Transverse colon (tissue), 4 donors: ENCODE measurements around the gene ALDH1L2. TPM values are rescaled to one million over a fixed set of nuclear protein-coding genes. Genes with fewer than 3 reads are reported as not detected.
A peak's percentile ranks its signal among the peaks of the same experiment; 100 is the strongest.

Source experiments
- DNase-seq: peaks from one replicate; pipeline ENCODE4 v3.0.0-alpha.2; 2019
- H3K27ac ChIP-seq, 4 donors: fragments of 200-600 bp; sonication (generic); 2 replicates each; pipeline ENCODE4 v1.5.1; 2016 to 2018; ENCODE audit warnings: inconsistent platforms in 4 of 4
- H3K27me3 ChIP-seq: fragments of 200-600 bp; sonication (generic); 2 replicates; pipeline ENCODE4 v1.5.1; 2017; ENCODE audit warnings: inconsistent platforms
- H3K36me3 ChIP-seq, 4 donors: fragments of 200-600 bp; sonication (generic); 2 replicates each; pipeline ENCODE4 v1.5.1; 2017 to 2019; ENCODE audit warnings: inconsistent platforms in 4 of 4
- H3K4me1 ChIP-seq, 4 donors: fragments of 200-600 bp; sonication (generic); 2 replicates each; pipeline ENCODE4 v1.5.1; 2017 to 2020; ENCODE audit warnings: inconsistent platforms in 4 of 4
- H3K4me3 ChIP-seq, 4 donors: fragments of 200-600 bp; sonication (generic); 1 replicate in 1 of 4; 2 replicates in 3 of 4; pipeline versions ENCODE4 v1.5.1 to v1.6.1; 2017 to 2019; ENCODE audit warnings: inconsistent platforms in 4 of 4
- H3K9me3 ChIP-seq, 2 donors: fragments of 200-600 bp; sonication (generic); 2 replicates each; pipeline ENCODE4 v1.5.1; 2017 to 2019; ENCODE audit warnings: inconsistent platforms in 2 of 2
- EP300 ChIP-seq: sonication (generic); formaldehyde crosslinking; IDR thresholded peaks from one replicate; pipeline ENCODE4 v1.6.1; 2017; ENCODE audit warnings: antibody characterized with exemption, low read depth
- POLR2A ChIP-seq: fragments of 450-650 bp; IDR thresholded peaks from one replicate; pipeline ENCODE4 v1.6.1; 2016; ENCODE audit warnings: antibody characterized with exemption, mild to moderate bottlenecking, moderate library complexity
- POLR2AphosphoS5 ChIP-seq, 3 donors: sonication (generic); formaldehyde crosslinking; IDR thresholded peaks; one replicate each; pipeline ENCODE4 v1.6.1; 2016; ENCODE audit warnings: antibody characterized with exemption in 3 of 3
- WGBS, 2 donors: methylation state at CpG; one replicate each; pipeline ENCODE4 v1.1.5; 2018; ENCODE audit warnings: low coverage in 1 of 2; 5-methylcytosine and 5-hydroxymethylcytosine counted together
- in situ Hi-C, 4 donors: fragments of 200-750 bp; cut with MboI; loops; one replicate each; pipeline versions ENCODE4 v1.15.0 to v1.15.1; 2017; ENCODE audit warnings: low sequenced_read_pairs in 3 of 4, low pct_ligation_motif_present in 1 of 4, low pct_unique_long_range_greater_than_20kb in 1 of 4
- intact Hi-C: fragments of 100-400 bp; cut with DNase I; formaldehyde crosslinking; loops from one replicate; pipeline ENCODE4 v1.15.1; 2023; ENCODE audit warnings: low total_unique reads
- total RNA-seq, 4 donors: library from RNA; depleted of rRNA; stranded (reverse); fragments of >200 nt; gene quantifications; one replicate each; pipeline ENCODE4 v1.1.0, GENCODE V29; 2016
- TF ChIP-seq, protein P1 (sequence below), 5 experiments: fragments of 200-600 bp in 3 of 5; fragments of 450-650 bp in 2 of 5; sonication (generic) in 3 of 5; IDR thresholded peaks; 1 replicate in 2 of 5; 2 replicates in 3 of 5; pipeline ENCODE4 v1.5.1; 2016 to 2017; ENCODE audit warnings: antibody characterized with exemption in 5 of 5, inconsistent platforms in 3 of 5, mild to moderate bottlenecking in 2 of 5, moderate library complexity in 1 of 5

The ALDH1L2 gene
- total RNA-seq, 4 donors from 2014 or later = 0.37 to 4.8 (median 2.3) TPM

GRCh38 chr12:104999347-104999685 is 84.9 kb downstream of the ALDH1L2 start:
- H3K4me1 ChIP-seq = peaks cover 0 to 10% (median 5%) of the 10 kb centered on the region in 4 donors
- in situ Hi-C loops = no loop called here
- H3K27me3 ChIP-seq = no peaks in the 10 kb centered on the region
- peaks cover 0 to 39% (median 5%) of the 10 kb centered on the region in 4 donors for H3K36me3 ChIP-seq
- H3K4me3 ChIP-seq = no peak overlapping the region
- intact Hi-C loops = no loop called here
- DNase-seq = no peak
- H3K9me3 ChIP-seq = no peaks in the 10 kb centered on the region
- H3K27ac ChIP-seq = peak overlapping the region in 1 of 4 donors; percentile 16
- TF ChIP-seq, protein P1, sequence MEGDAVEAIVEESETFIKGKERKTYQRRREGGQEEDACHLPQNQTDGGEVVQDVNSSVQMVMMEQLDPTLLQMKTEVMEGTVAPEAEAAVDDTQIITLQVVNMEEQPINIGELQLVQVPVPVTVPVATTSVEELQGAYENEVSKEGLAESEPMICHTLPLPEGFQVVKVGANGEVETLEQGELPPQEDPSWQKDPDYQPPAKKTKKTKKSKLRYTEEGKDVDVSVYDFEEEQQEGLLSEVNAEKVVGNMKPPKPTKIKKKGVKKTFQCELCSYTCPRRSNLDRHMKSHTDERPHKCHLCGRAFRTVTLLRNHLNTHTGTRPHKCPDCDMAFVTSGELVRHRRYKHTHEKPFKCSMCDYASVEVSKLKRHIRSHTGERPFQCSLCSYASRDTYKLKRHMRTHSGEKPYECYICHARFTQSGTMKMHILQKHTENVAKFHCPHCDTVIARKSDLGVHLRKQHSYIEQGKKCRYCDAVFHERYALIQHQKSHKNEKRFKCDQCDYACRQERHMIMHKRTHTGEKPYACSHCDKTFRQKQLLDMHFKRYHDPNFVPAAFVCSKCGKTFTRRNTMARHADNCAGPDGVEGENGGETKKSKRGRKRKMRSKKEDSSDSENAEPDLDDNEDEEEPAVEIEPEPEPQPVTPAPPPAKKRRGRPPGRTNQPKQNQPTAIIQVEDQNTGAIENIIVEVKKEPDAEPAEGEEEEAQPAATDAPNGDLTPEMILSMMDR (IDR thresholded peaks at IDR 0.05) = no peak
- no peak for TF ChIP-seq EP300
- TF ChIP-seq POLR2A = no peak
- TF ChIP-seq POLR2AphosphoS5 (IDR thresholded peaks at IDR 0.05) = no peak
- WGBS, 2 donors = 24 to 62% methylated on average over 3 to 7 of the region's 7 CpGs

DNA sequence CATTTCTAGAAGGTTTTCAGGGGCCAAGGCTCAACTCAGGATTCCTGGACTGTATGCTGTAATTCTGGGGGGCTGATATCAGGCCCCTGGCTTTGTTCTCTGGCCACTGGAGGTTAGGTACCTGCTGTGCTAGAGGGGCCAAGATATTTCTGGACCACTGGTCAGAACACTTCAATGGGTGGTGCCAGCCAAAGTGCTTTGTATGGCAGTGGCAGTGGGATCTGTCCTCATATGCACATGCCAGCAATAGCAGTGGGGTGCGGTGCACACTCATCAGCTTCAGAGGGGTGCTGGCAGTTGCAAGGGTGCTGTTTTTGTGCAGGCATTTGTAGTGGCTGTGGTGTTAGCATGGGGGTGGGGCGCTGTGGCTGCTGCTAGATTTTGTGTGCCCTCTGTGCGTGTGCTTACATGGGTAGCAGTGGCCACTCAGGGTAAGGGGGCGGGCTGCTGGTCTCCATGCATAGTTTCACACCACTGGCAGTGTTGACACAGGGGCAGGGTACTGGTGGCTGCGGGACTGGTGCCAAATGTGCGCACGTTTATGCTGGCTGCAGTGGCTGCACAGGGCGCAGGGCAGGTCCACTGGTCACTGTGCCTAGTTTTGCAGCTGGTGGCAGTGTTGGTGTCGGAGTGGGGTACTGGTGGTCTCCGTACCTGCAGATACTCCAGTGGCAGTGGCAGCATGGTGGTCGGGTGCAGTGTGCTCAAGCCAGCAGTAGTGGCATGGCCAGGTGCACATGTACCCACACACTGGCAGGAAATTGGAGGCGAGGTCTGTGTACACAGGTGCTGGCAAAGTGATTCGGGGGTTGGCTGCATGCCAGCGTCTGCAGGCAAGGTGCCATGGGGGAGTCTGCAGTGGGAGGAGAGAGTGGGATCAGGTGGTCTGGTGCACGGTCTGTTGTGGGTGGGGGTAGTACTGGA is 85.6 kb downstream of the ALDH1L2 start:
- WGBS, 2 donors = 21 to 38% methylated on average over 3 to 6 of the region's 15 CpGs
- peaks cover 0 to 34% (median 5%) of the 10 kb centered on the region in 4 donors for H3K36me3 ChIP-seq

DNA sequence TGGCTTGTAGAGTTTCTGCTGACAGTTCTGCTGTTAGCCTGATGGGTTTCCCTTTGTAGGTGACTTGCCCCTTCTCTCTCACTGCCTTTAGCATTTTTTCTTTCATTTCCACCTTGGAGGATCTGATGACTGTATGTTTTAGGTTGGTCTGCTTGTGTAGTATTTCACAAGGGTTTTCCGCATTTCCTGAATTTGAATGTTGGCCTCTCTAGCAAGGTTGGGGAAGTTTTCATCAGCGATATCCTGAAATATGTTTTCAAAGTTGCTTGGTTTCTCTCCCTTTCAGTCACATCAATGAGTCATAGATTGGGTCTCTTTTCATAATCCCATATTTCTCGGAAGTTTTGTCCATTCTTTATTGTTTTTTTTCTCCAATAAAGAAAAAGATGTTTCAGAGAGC is 86.7 kb downstream of the ALDH1L2 start:
- Histone ChIP-seq H3K9me3 (no peaks in the 10 kb centered on the region), H3K4me3 (no peak overlapping the region), H3K27me3 (no peaks in the 10 kb centered on the region), H3K36me3 (peaks cover 0 to 35% (median 5%) of the 10 kb centered on the region in 4 donors), H3K4me1 (peaks cover 0 to 10% (median 5%) of the 10 kb centered on the region in 4 donors), H3K27ac (no peak overlapping the region)
- in situ Hi-C loops (no loop called here), intact Hi-C loops (no loop called here)
- TF ChIP-seq POLR2A (no peak), EP300 (no peak), POLR2AphosphoS5 (IDR thresholded peaks at IDR 0.05) (no peak)
- TF ChIP-seq, protein P1 (IDR thresholded peaks at IDR 0.05) = no peak
- WGBS, 2 donors = 89 to 94% methylated on average over 3 of the region's 3 CpGs
- no peak for DNase-seq

More for the DNA sequence above, 85.6 kb downstream of the ALDH1L2 start:
- in situ Hi-C loops = no loop called here
- peaks cover 0 to 10% (median 5%) of the 10 kb centered on the region in 4 donors for H3K4me1 ChIP-seq
- DNase-seq = peak; percentile 77
- H3K4me3 ChIP-seq = no peak overlapping the region
- peak overlapping the region in 1 of 4 donors; percentile 16 for H3K27ac ChIP-seq
- TF ChIP-seq POLR2A = no peak
- TF ChIP-seq POLR2AphosphoS5 (IDR thresholded peaks at IDR 0.05) = peak in 1 of 3 donors; percentile 20
- TF ChIP-seq, protein P1 (IDR thresholded peaks at IDR 0.05) = no peak
- no peaks in the 10 kb centered on the region for H3K9me3 ChIP-seq
- no peaks in the 10 kb centered on the region for H3K27me3 ChIP-seq
- intact Hi-C loops = no loop called here

GRCh38 chr12:104994336-104994735 is 89.9 kb downstream of the ALDH1L2 start:
- intact Hi-C loops (no loop called here), in situ Hi-C loops (no loop called here)
- Histone ChIP-seq H3K27ac (no peak overlapping the region), H3K9me3 (no peaks in the 10 kb centered on the region), H3K27me3 (no peaks in the 10 kb centered on the region), H3K4me1 (peaks cover 0 to 10% (median 5%) of the 10 kb centered on the region in 4 donors), H3K4me3 (no peak overlapping the region), H3K36me3 (peaks cover 0 to 22% (median 8%) of the 10 kb centered on the region in 4 donors)
- WGBS, 2 donors = 75 to 81% methylated on average over 3 of the region's 3 CpGs
- no peak for TF ChIP-seq EP300
- no peak for TF ChIP-seq POLR2A
- TF ChIP-seq, protein P1 (IDR thresholded peaks at IDR 0.05) = no peak
- TF ChIP-seq POLR2AphosphoS5 (IDR thresholded peaks at IDR 0.05) = no peak
- DNase-seq = no peak
